Mucosa of descending colon (tissue), 3 donors: ENCODE data around the gene TRAF2. TPM values are rescaled to one million over a fixed set of nuclear protein-coding genes. Genes with fewer than 3 reads are reported as not detected.

Experiments used
- ATAC-seq: fragments of 200-7000 bp; cut with Tn5 transposase; one replicate; pipeline ENCODE4 v1.9.1; 2020; ENCODE audit warnings: mild to moderate bottlenecking, moderate library complexity
- DNase-seq, 3 donors: peaks; one replicate each; pipeline ENCODE4 v3.0.0-alpha.2; 2020
- H3K36me3 ChIP-seq: fragments of 200-600 bp; one replicate; pipeline ENCODE4 v1.8.0; 2021; ENCODE audit warnings: low read depth, mild to moderate bottlenecking
- H3K4me1 ChIP-seq: fragments of 200-600 bp; one replicate; pipeline ENCODE4 v1.8.0; 2021; ENCODE audit warnings: low read depth, mild to moderate bottlenecking
- H3K4me3 ChIP-seq: fragments of 200-600 bp; one replicate; pipeline ENCODE4 v1.8.0; 2021; ENCODE audit warnings: mild to moderate bottlenecking
- H3K9me3 ChIP-seq: fragments of 200-600 bp; one replicate; pipeline ENCODE4 v1.8.0; 2021; ENCODE audit warnings: mild to moderate bottlenecking
- CTCF ChIP-seq: fragments of 200-600 bp; IDR thresholded peaks from one replicate; pipeline ENCODE4 v1.8.0; 2022; ENCODE audit warnings: antibody characterized with exemption, mild to moderate bottlenecking
- intact Hi-C, 2 donors: fragments of 100-400 bp; cut with DNase I in 1 of 2; cut with micrococcal nuclease in 1 of 2; formaldehyde crosslinking; loops; one replicate each; pipeline versions ENCODE4 v1.11.0 to v1.11.1; 2022; cut with DNase I, micrococcal nuclease
- total RNA-seq, 3 donors: library from RNA; stranded (reverse); fragmentation: NEBNext Ultra II Directional in 2 of 3; extraction: Animal tissue kit (Norgen Biotek cat#: 25700) in 2 of 3; gene quantifications; one replicate each; pipeline versions ENCODE4 v1.2.1 to v1.2.4, GENCODE V29; 2021 to 2023
- donor health status: DM: no; HTN: no; CAD: no; lungs with moderate emphysema.
- donor health status: DM: no; HTN: no; CAD: no.
- donor health status: DM: no; HTN: yes; CAD: no.

The TRAF2 gene
- total RNA-seq, 3 donors from 2014 or later, result 19.6 to 28.2 (median 21.1) TPM

GRCh38 chr9:136847088-136847825, 39.1 kb upstream of the TRAF2 start:
- Histone ChIP-seq H3K4me1 (peaks cover 30% of the 10 kb centered on the region), H3K4me3 (peak overlapping the region; percentile 54), H3K9me3 (no peaks in the 10 kb centered on the region), H3K36me3 (no peaks in the 10 kb centered on the region)
- peak; percentile 85 to 86 (median 86) for DNase-seq
- ATAC-seq, result peak; percentile 50
- intact Hi-C loops, result no loop called here
- no peak for TF ChIP-seq CTCF

DNA sequence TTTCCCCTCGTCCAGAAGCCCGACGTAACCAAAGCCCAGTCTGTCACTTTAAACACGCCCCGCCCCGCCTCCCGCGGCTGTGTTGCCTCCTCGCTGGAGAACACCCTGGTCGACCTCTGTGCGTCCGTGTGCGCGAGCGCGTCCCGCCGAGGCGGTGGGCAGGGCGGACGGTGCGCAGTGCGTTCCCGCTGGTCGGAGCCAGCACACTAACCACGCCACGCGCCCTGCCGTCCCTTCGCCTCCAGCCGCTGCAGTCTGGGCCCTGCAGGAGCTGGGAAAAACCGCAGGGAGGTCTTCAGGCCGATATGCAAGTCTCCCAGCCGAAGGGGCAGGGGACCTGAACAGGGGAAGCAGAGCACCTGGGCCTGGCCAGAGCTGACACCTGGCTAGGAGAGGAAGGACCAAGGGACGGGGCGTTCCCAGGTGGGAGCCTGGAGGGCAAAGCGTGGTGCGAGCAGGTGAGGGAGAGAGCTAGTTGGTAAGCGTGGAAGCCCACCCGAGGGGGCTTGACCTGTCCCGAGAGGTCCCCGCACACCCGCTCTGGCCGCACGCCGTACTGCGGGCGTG, 38.4 kb upstream of the TRAF2 start:
- Histone ChIP-seq H3K36me3 (no peaks in the 10 kb centered on the region), H3K4me3 (peak overlapping the region; percentile 54), H3K4me1 (peaks cover 24% of the 10 kb centered on the region), H3K9me3 (no peaks in the 10 kb centered on the region)
- ATAC-seq (peak; percentile 68), DNase-seq (peak; percentile 95 to 97 (median 96))
- no peak for TF ChIP-seq CTCF
- intact Hi-C loops, result no loop called here

DNA sequence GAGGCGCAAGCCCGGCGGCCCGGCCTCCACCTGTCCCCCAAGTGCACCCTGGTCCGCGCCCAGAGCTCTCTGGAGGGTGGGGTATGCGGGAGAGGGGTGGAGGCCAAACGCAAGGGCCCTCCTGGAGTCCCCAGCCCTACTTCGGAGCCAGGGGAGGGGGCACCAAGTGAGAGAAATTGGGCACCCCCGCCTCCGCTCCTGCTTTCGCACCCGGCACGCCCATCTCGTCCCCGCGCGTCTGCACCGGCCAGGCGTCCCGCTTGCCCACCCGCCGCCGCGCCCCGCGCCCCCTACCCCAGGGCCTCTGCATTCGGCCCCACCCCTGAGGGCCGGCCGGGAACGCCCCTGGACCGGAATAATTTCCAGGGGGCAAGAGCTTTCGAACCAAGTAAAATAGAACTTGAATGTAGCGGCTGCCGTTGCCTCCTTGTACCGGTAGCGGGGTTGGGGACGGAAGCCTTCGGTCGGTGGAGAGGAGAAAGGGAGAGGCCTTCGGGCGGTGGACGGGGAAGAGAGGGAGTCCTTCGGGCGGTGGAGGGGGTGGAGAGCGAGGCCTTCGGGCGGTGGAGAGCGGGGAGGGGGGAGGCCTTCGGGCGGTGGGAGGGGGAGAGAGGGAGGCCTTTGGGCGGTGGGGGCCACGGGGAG, 37.8 kb upstream of the TRAF2 start:
- H3K4me1 ChIP-seq, result peaks cover 18% of the 10 kb centered on the region
- H3K4me3 ChIP-seq, result peak overlapping the region; percentile 54
- intact Hi-C loops, result no loop called here
- H3K36me3 ChIP-seq, result no peaks in the 10 kb centered on the region
- ATAC-seq (peak; percentile 6), DNase-seq (peak; percentile 57 to 79 (median 79))
- TF ChIP-seq CTCF, result no peak
- H3K9me3 ChIP-seq, result no peaks in the 10 kb centered on the region

- peaks cover 11% of the 10 kb centered on the region for H3K4me1 ChIP-seq
- H3K4me3 ChIP-seq, result peak within 1 kb of the TSS; percentile 54
- peak; percentile 80 for ATAC-seq
- no peak for TF ChIP-seq CTCF
- intact Hi-C loops, result no loop called here
- H3K36me3 ChIP-seq, result no peaks in the 10 kb centered on the region
- peak; percentile 98 to 99 (median 98) for DNase-seq
- H3K9me3 ChIP-seq, result no peaks in the 10 kb centered on the region
Measured at GRCh38 chr9:136849038-136849959, 37.0 kb upstream of the TRAF2 start, which contains the start of gene PHPT1. PHPT1 (plus strand) TSS chr9:136849409; CDS start chr9:136849431, 22 bp downstream.
